Testis (tissue), 3 donors: ENCODE data around the gene CRISPLD2. TPM values are rescaled to one million over a fixed set of nuclear protein-coding genes. Genes with fewer than 3 reads are reported as not detected.
A peak's percentile ranks its signal among the peaks of the same experiment; 100 is the strongest.

ENCODE experiments used
- DNase-seq: peaks from one replicate; pipeline ENCODE4 v3.0.0-alpha.2; 2019
- H3K27ac ChIP-seq, 2 donors: fragments of 200-600 bp; sonication (generic); one replicate each; pipeline ENCODE4 v1.5.1; 2019
- H3K27me3 ChIP-seq: fragments of 200-600 bp; sonication (generic); one replicate; pipeline ENCODE4 v1.5.1; 2019
- H3K36me3 ChIP-seq: fragments of 200-600 bp; sonication (generic); one replicate; pipeline ENCODE4 v1.5.1; 2017; ENCODE audit warnings: low read depth; ENCODE audit errors: missing control alignments
- H3K4me1 ChIP-seq: fragments of 200-600 bp; sonication (generic); one replicate; pipeline ENCODE4 v1.5.1; 2019
- H3K4me3 ChIP-seq, 2 donors: fragments of 200-600 bp; sonication (generic); one replicate each; pipeline ENCODE4 v1.5.1; 2017 to 2019
- H3K9me3 ChIP-seq: fragments of 200-600 bp; sonication (generic); one replicate; pipeline ENCODE4 v1.5.1; 2017
- POLR2A ChIP-seq: fragments of 450-650 bp; IDR thresholded peaks from one replicate; pipeline ENCODE4 v1.6.1; 2017; ENCODE audit warnings: antibody characterized with exemption, mild to moderate bottlenecking, moderate library complexity
- WGBS, 2 donors: methylation state at CpG; one replicate each; pipeline ENCODE4 v1.1.5; 2018; 5-methylcytosine and 5-hydroxymethylcytosine counted together
- intact Hi-C: fragments of 100-400 bp; cut with DNase I; formaldehyde crosslinking; loops from one replicate; pipeline ENCODE4 v1.15.1; 2023; ENCODE audit warnings: low total_unique reads
- polyA plus RNA-seq: library from polyadenylated mRNA; stranded (reverse); fragments of 350-450 nt; fragmentation: Illumina TruSeq; extraction: RNeasy Lipid Tissue Mini Kit (QIAGEN cat#74804); gene quantifications from one replicate; pipeline ENCODE4 v1.2.3, GENCODE V29; 2014; ENCODE audit warnings: low read depth, low replicate concordance; ENCODE audit not compliant: insufficient read depth
- total RNA-seq, 2 donors: library from RNA; depleted of rRNA; stranded (reverse); fragments of >200 nt; gene quantifications; one replicate each; pipeline ENCODE4 v1.2.3, GENCODE V29; 2016
- TF ChIP-seq, protein P1 (sequence below), 3 experiments: fragments of 450-650 bp in 2 of 3; fragments of 200-600 bp in 1 of 3; sonication (generic) in 1 of 3; IDR thresholded peaks; one replicate each; pipeline ENCODE4 v1.5.1; 2016 to 2019; ENCODE audit warnings: antibody characterized with exemption in 3 of 3, mild to moderate bottlenecking in 2 of 3, moderate library complexity in 1 of 3

CRISPLD2 gene
- total and polyA plus RNA-seq, 3 donors from 2014 or later, result 47.7 to 59.6 (median 48.8) TPM

DNA sequence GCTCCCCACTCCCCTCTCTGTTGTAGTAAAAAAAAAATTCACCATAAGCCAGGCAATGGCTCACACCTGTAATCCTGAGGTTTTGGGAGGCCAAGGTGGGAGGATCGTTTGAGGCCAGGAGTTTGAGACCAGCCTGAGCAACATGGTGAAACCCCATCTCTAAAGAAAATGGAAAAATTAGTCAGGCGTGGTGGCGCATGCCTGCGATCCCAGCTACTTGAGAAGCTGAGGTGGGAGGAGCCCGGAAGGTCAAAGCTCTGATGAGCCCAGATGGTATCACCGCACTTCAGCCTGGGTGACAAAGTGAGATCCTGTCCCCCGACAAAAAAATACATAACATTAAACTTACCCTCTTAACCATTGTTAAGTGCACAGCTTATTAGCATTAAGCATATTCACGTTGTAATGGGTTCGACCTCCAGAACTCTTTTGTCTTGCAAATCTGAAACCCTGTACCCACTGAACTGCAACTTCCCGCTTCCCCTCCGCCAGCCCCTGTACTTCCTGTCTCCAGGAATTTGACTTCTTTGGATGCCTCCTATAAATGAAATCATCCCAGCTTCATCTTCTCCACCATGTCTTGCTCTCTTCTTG lies 66.8 kb downstream of the CRISPLD2 start:
- 91 to 94% methylated on average over 11 of the region's 11 CpGs for WGBS, 2 donors
- no peak for TF ChIP-seq POLR2A
- TF ChIP-seq, protein P1, sequence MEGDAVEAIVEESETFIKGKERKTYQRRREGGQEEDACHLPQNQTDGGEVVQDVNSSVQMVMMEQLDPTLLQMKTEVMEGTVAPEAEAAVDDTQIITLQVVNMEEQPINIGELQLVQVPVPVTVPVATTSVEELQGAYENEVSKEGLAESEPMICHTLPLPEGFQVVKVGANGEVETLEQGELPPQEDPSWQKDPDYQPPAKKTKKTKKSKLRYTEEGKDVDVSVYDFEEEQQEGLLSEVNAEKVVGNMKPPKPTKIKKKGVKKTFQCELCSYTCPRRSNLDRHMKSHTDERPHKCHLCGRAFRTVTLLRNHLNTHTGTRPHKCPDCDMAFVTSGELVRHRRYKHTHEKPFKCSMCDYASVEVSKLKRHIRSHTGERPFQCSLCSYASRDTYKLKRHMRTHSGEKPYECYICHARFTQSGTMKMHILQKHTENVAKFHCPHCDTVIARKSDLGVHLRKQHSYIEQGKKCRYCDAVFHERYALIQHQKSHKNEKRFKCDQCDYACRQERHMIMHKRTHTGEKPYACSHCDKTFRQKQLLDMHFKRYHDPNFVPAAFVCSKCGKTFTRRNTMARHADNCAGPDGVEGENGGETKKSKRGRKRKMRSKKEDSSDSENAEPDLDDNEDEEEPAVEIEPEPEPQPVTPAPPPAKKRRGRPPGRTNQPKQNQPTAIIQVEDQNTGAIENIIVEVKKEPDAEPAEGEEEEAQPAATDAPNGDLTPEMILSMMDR (IDR thresholded peaks at IDR 0.05), result no peak
- peak overlapping the region in 1 of 2 donors; percentile 77 for H3K27ac ChIP-seq
- H3K4me1 ChIP-seq, result peaks cover 24% of the 10 kb centered on the region
- no peaks in the 10 kb centered on the region for H3K9me3 ChIP-seq
- H3K4me3 ChIP-seq, result no peak overlapping the region
- H3K36me3 ChIP-seq, result no peaks in the 10 kb centered on the region
- no peaks in the 10 kb centered on the region for H3K27me3 ChIP-seq
- no peak for DNase-seq
- intact Hi-C loops, result no loop called here

GRCh38 chr16:84887207-84887606 lies 67.4 kb downstream of the CRISPLD2 start:
- intact Hi-C loops, result no loop called here
- Histone ChIP-seq H3K4me1 (peaks cover 26% of the 10 kb centered on the region), H3K4me3 (no peak overlapping the region), H3K36me3 (no peaks in the 10 kb centered on the region), H3K9me3 (no peaks in the 10 kb centered on the region), H3K27me3 (no peaks in the 10 kb centered on the region), H3K27ac (no peak overlapping the region)
- no peak for DNase-seq
- TF ChIP-seq POLR2A, result no peak
- TF ChIP-seq, protein P1 (IDR thresholded peaks at IDR 0.05), result no peak
- WGBS, 2 donors, result 96 to 99% methylated on average over 9 to 15 of the region's 15 CpGs

DNA sequence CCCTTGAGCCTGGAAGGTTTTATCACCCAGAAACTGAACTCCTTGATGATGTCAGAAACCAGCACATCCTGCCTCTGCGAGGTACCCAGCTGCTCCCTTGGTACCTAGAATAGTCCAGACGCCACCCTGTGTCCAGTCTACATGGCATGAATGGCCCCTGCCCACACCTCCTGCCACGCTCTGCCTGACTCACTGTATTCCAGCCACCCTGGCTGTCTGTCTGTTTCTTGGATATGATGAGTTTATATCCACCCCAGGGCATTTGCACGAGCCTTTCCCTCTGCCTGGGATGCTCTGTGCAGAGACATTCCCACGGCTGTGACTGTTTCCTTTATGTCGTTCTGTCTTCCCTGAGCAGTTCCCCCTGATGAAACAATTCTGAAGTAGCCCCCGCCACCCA lies 68.7 kb downstream of the CRISPLD2 start:
- intact Hi-C loops, result no loop called here
- Histone ChIP-seq H3K36me3 (no peaks in the 10 kb centered on the region), H3K4me1 (peaks cover 21% of the 10 kb centered on the region), H3K4me3 (no peak overlapping the region), H3K27me3 (no peaks in the 10 kb centered on the region), H3K9me3 (no peaks in the 10 kb centered on the region), H3K27ac (no peak overlapping the region)
- DNase-seq, result no peak
- no peak for TF ChIP-seq POLR2A
- TF ChIP-seq, protein P1 (IDR thresholded peaks at IDR 0.05), result no peak
- 92 to 96% methylated on average over 7 of the region's 7 CpGs for WGBS, 2 donors

GRCh38 chr16:84889066-84889465 lies 69.3 kb downstream of the CRISPLD2 start:
- TF ChIP-seq, protein P1 (IDR thresholded peaks at IDR 0.05), result no peak
- no peak for TF ChIP-seq POLR2A
- H3K27ac ChIP-seq, result no peak overlapping the region
- no peaks in the 10 kb centered on the region for H3K9me3 ChIP-seq
- WGBS, 2 donors, result 73 to 87% methylated on average over 10 to 12 of the region's 12 CpGs
- no peak overlapping the region for H3K4me3 ChIP-seq
- no peaks in the 10 kb centered on the region for H3K36me3 ChIP-seq
- intact Hi-C loops, result no loop called here
- no peak for DNase-seq
- peaks cover 20% of the 10 kb centered on the region for H3K4me1 ChIP-seq
- H3K27me3 ChIP-seq, result no peaks in the 10 kb centered on the region

DNA sequence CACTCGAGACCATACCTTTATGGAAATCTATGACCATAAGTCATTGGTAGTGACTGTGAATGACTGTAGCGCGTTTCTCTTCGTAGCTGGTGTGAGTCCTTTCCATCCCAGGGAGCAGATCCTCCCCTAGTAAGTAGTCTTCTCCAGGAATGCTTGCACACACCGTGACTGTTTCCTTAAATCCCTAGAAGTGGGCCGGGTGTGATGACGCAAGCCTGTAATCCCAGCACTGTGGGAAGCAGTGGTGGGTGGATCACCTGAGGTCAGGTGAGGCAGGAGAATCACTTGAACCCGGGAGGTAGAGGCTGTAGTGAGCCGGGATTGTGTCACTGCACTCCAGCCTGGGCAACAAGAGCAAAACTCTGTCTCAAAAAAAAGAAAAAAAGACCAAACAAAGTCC lies 70.6 kb downstream of the CRISPLD2 start:
- no peak overlapping the region for H3K4me3 ChIP-seq
- intact Hi-C loops, result no loop called here
- no peaks in the 10 kb centered on the region for H3K36me3 ChIP-seq
- H3K4me1 ChIP-seq, result peaks cover 8% of the 10 kb centered on the region
- no peaks in the 10 kb centered on the region for H3K9me3 ChIP-seq
- no peaks in the 10 kb centered on the region for H3K27me3 ChIP-seq
- no peak for TF ChIP-seq POLR2A
- TF ChIP-seq, protein P1 (IDR thresholded peaks at IDR 0.05), result no peak
- WGBS, 2 donors, result 92 to 94% methylated on average over 9 of the region's 9 CpGs
- no peak for DNase-seq
- no peak overlapping the region for H3K27ac ChIP-seq
